ENCODE data around the gene CRKL. TPM values are rescaled to one million over a fixed set of nuclear protein-coding genes. Genes with fewer than 3 reads are reported as not detected.

CRKL gene
- total RNA-seq, 1 experiment from 2014 or later: 87.7 TPM

GRCh38 chr22:20978419-20978818 is 61.2 kb downstream of the CRKL start:
- ChIA-PET POLR2A (no interaction called here), CTCF (no interaction called here), RAD21 (ENCODE audit: low non-redundant PET in 1 of 2, low total read pairs in 2 of 2, uncharacterized antibody in 2 of 2, unreplicated experiment in 2 of 2) (interaction anchor here in 1 of 2 experiments (0.7 kb wide), 1 partner anchor 8 kb away, joined by 4 read pairs; no protein-coding TSS in a partner anchor)
- ATAC-seq: no peak
- H3K27me3 ChIP-seq (ENCODE audit: insufficient read depth, low read length): no peaks in the 10 kb centered on the region
- no peak for TF ChIP-seq ZFX (IDR thresholded peaks at IDR 0.05)
- no peak for TF ChIP-seq ZBTB33 (IDR thresholded peaks at IDR 0.05; ENCODE audit: extremely low read depth, insufficient replicate concordance, low read length)
- TF ChIP-seq FOSL1 (IDR thresholded peaks at IDR 0.05; ENCODE audit: low read depth): no peak
- TF ChIP-seq ELF1 (IDR thresholded peaks at IDR 0.05; ENCODE audit: borderline replicate concordance, low read depth): no peak
- TF ChIP-seq CEBPB (IDR thresholded peaks at IDR 0.05; ENCODE audit: low read depth): no peak
- TF ChIP-seq CTCF (IDR thresholded peaks at IDR 0.05 in 2 of 3, conservative IDR thresholded peaks at IDR 0.05 in 1 of 3; ENCODE audit: borderline replicate concordance in 1 of 3, insufficient read depth in 1 of 3, low read depth in 2 of 3, low read length in 2 of 3): no peak
- no peak for TF ChIP-seq RAD21 (IDR thresholded peaks at IDR 0.05; ENCODE audit: low read depth)
- no peak for TF ChIP-seq EZH2phosphoT487 (IDR thresholded peaks at IDR 0.05; ENCODE audit: borderline replicate concordance)
- TF ChIP-seq YY1 (IDR thresholded peaks at IDR 0.05; ENCODE audit: extremely low read depth, insufficient replicate concordance, low read depth, low read length): no peak
- no peak for TF ChIP-seq REST (IDR thresholded peaks at IDR 0.05; ENCODE audit: low read depth)
- no peak for TF ChIP-seq SIN3A (IDR thresholded peaks at IDR 0.05; ENCODE audit: low read depth)
- no peak for TF ChIP-seq CBX3 (IDR thresholded peaks at IDR 0.05; ENCODE audit: low read depth)
- no peak for TF ChIP-seq EZH2 (IDR thresholded peaks at IDR 0.05)
- intact Hi-C loops (cut with micrococcal nuclease): no loop called here
- no peak overlapping the region for H3K9ac ChIP-seq (ENCODE audit: low read length)
- peaks cover 15% of the 10 kb centered on the region for H3K79me2 ChIP-seq (ENCODE audit: insufficient read depth, low read length)
- H3K9me2 ChIP-seq (ENCODE audit: insufficient read depth): no peaks in the 10 kb centered on the region
- no TSS peak for BruUV-seq (replicated peaks)
- H3K4me2 ChIP-seq (ENCODE audit: low read length): no peak overlapping the region
- no peak overlapping the region for H2AFZ ChIP-seq (ENCODE audit: low read depth, low read length, poor library complexity, severe bottlenecking)
- no peak overlapping the region for H3K27ac ChIP-seq (ENCODE audit: low read depth, low read length)
- peaks cover 4 to 10% of the 10 kb centered on the region in 2 experiments; a peak in 1 of 4 replicates for H3K9me3 ChIP-seq (ENCODE audit: control insufficient read depth in 1 of 2, insufficient read depth in 1 of 2, low read depth in 1 of 2, low read length in 2 of 2)
- DNase-seq (ENCODE audit: low read depth, low spot score): no peak
- H3K36me3 ChIP-seq (ENCODE audit: control insufficient read depth in 1 of 2, insufficient read depth in 2 of 2, low read length in 2 of 2): no peaks in the 10 kb centered on the region; a peak in 1 of 4 replicates
- peaks cover 6 to 17% of the 10 kb centered on the region in 2 experiments; a peak in 2 of 4 replicates for H3K4me1 ChIP-seq (ENCODE audit: control insufficient read depth in 1 of 2, insufficient read depth in 2 of 2, low read length in 2 of 2)
- no peak overlapping the region for H3K4me3 ChIP-seq (replicated peaks in 1 of 2; ENCODE audit: low read depth in 1 of 2, low read length in 2 of 2)
- no peaks in the 10 kb centered on the region for H4K20me1 ChIP-seq (ENCODE audit: insufficient read depth)

Measured in HCT116 (cell line).